Activated T-helper 17 cell treated with anti-CD3 and anti-CD28 coated beads, Interleukin-2, amount 50 U/mL, for 72 hours (primary cell): Measurements from ENCODE around the gene ERC1. TPM values are rescaled to one million over a fixed set of nuclear protein-coding genes. Genes with fewer than 3 reads are reported as not detected.
"Not testable (repeated sequence)": the region's sequence is repeated elsewhere in the genome, so short reads cannot be mapped to it uniquely, and the experiment has no call there.

Experiments used
- ATAC-seq: fragments of 150-1000 bp; cut with Tn5 transposase; replicated peaks from 2 replicates; pipeline ENCODE4 v1.10.0; 2021; ENCODE audit warnings: mild to moderate bottlenecking, moderate library complexity
- H3K27ac Mint-ChIP-seq: one replicate; pipeline ENCODE4 v1.8.0; 2022; ENCODE audit warnings: mixed read lengths
- H3K27me3 Mint-ChIP-seq: one replicate; pipeline ENCODE4 v1.8.0; 2022; ENCODE audit warnings: mixed read lengths
- H3K36me3 Mint-ChIP-seq: one replicate; pipeline ENCODE4 v1.8.0; 2022; ENCODE audit warnings: low read depth, mild to moderate bottlenecking, mixed read lengths
- H3K4me1 Mint-ChIP-seq: one replicate; pipeline ENCODE4 v1.8.0; 2022; ENCODE audit warnings: mixed read lengths
- H3K4me3 Mint-ChIP-seq: one replicate; pipeline ENCODE4 v1.8.0; 2022; ENCODE audit warnings: mild to moderate bottlenecking, mixed read lengths
- H3K9me3 Mint-ChIP-seq: one replicate; pipeline ENCODE4 v1.8.0; 2022; ENCODE audit warnings: mixed read lengths
- total RNA-seq, 2 donors: library from RNA; stranded (reverse); gene quantifications; one replicate each; pipeline ENCODE4 v1.2.3, GENCODE V29; 2022

ERC1 gene
- total RNA-seq, 2 donors from 2014 or later = 25.8 to 31.9 TPM

GRCh38 chr12:1094714-1095113, 103.7 kb downstream of the ERC1 start:
- H3K36me3 Mint-ChIP-seq = no peaks in the 10 kb centered on the region
- peaks cover 21% of the 10 kb centered on the region for H3K4me1 Mint-ChIP-seq
- no peaks in the 10 kb centered on the region for H3K27me3 Mint-ChIP-seq
- H3K9me3 Mint-ChIP-seq = no peaks in the 10 kb centered on the region
- peak; percentile 52 for ATAC-seq
- no peak overlapping the region for H3K4me3 Mint-ChIP-seq
- H3K27ac Mint-ChIP-seq = no peak overlapping the region

- peak; percentile 93 for ATAC-seq
- peaks cover 32% of the 10 kb centered on the region for H3K4me1 Mint-ChIP-seq
- no peaks in the 10 kb centered on the region for H3K36me3 Mint-ChIP-seq
- peak overlapping the region; percentile 84 for H3K27ac Mint-ChIP-seq
- H3K4me3 Mint-ChIP-seq = peak overlapping the region; percentile 44
- H3K27me3 Mint-ChIP-seq = no peaks in the 10 kb centered on the region
- H3K9me3 Mint-ChIP-seq = no peaks in the 10 kb centered on the region
These were observed 108.1 kb downstream of the ERC1 start for GRCh38 chr12:1099158-1099557.

- Mint-ChIP-seq H3K4me1 (peaks cover 30% of the 10 kb centered on the region), H3K4me3 (peak overlapping the region; percentile 44), H3K27ac (peak overlapping the region; percentile 84)
- H3K27me3 Mint-ChIP-seq, H3K9me3 Mint-ChIP-seq, H3K36me3 Mint-ChIP-seq: not testable (repeated sequence)
- ATAC-seq = peak; percentile 59
These were observed 108.6 kb downstream of the ERC1 start for GRCh38 chr12:1099618-1100017.

- ATAC-seq = no peak
- H3K27me3 Mint-ChIP-seq = no peaks in the 10 kb centered on the region
- H3K4me3 Mint-ChIP-seq = no peak overlapping the region
- no peaks in the 10 kb centered on the region for H3K9me3 Mint-ChIP-seq
- H3K36me3 Mint-ChIP-seq = no peaks in the 10 kb centered on the region
- H3K27ac Mint-ChIP-seq = no peak overlapping the region
- peaks cover 30% of the 10 kb centered on the region for H3K4me1 Mint-ChIP-seq
These were observed 111.1 kb downstream of the ERC1 start for GRCh38 chr12:1102115-1102514.

- H3K27ac Mint-ChIP-seq = peak overlapping the region; percentile 51
- no peaks in the 10 kb centered on the region for H3K27me3 Mint-ChIP-seq
- no peaks in the 10 kb centered on the region for H3K36me3 Mint-ChIP-seq
- ATAC-seq = no peak
- H3K4me3 Mint-ChIP-seq = no peak overlapping the region
- no peaks in the 10 kb centered on the region for H3K9me3 Mint-ChIP-seq
- peaks cover 32% of the 10 kb centered on the region for H3K4me1 Mint-ChIP-seq
These were observed 111.9 kb downstream of the ERC1 start for GRCh38 chr12:1102791-1103450.

GRCh38 chr12:1103632-1104031, 112.6 kb downstream of the ERC1 start:
- Mint-ChIP-seq H3K4me3 (no peak overlapping the region), H3K27ac (peak overlapping the region; percentile 51), H3K9me3 (no peaks in the 10 kb centered on the region), H3K4me1 (peaks cover 29% of the 10 kb centered on the region), H3K27me3 (no peaks in the 10 kb centered on the region), H3K36me3 (no peaks in the 10 kb centered on the region)
- ATAC-seq = no peak

- Mint-ChIP-seq H3K27me3 (no peaks in the 10 kb centered on the region), H3K4me3 (no peak overlapping the region), H3K9me3 (no peaks in the 10 kb centered on the region), H3K36me3 (no peaks in the 10 kb centered on the region), H3K27ac (no peak overlapping the region), H3K4me1 (peaks cover 24% of the 10 kb centered on the region)
- ATAC-seq = no peak
These were observed 113.2 kb downstream of the ERC1 start for GRCh38 chr12:1104088-1104800.

GRCh38 chr12:1107669-1108068, 116.6 kb downstream of the ERC1 start:
- Mint-ChIP-seq H3K27me3 (no peaks in the 10 kb centered on the region), H3K9me3 (no peaks in the 10 kb centered on the region), H3K4me3 (no peak overlapping the region), H3K36me3 (peaks cover 14% of the 10 kb centered on the region), H3K4me1 (peaks cover 18% of the 10 kb centered on the region), H3K27ac (no peak overlapping the region)
- no peak for ATAC-seq

GRCh38 chr12:1108276-1108675, 117.3 kb downstream of the ERC1 start:
- Mint-ChIP-seq H3K36me3 (peaks cover 14% of the 10 kb centered on the region), H3K27me3 (no peaks in the 10 kb centered on the region), H3K4me1 (peaks cover 13% of the 10 kb centered on the region), H3K9me3 (no peaks in the 10 kb centered on the region), H3K27ac (no peak overlapping the region), H3K4me3 (no peak overlapping the region)
- ATAC-seq = peak; percentile 78

GRCh38 chr12:1115484-1116231, 124.6 kb downstream of the ERC1 start:
- peaks cover 8% of the 10 kb centered on the region for H3K4me1 Mint-ChIP-seq
- peak; percentile 92 for ATAC-seq
- H3K9me3 Mint-ChIP-seq = no peaks in the 10 kb centered on the region
- H3K27me3 Mint-ChIP-seq = no peaks in the 10 kb centered on the region
- H3K4me3 Mint-ChIP-seq = peak overlapping the region; percentile 20
- H3K27ac Mint-ChIP-seq = peak overlapping the region; percentile 28
- peaks cover 19% of the 10 kb centered on the region for H3K36me3 Mint-ChIP-seq

GRCh38 chr12:1117371-1117770, 126.3 kb downstream of the ERC1 start:
- Mint-ChIP-seq H3K4me1 (peaks cover 8% of the 10 kb centered on the region), H3K4me3 (no peak overlapping the region), H3K9me3 (no peaks in the 10 kb centered on the region), H3K36me3 (peaks cover 5% of the 10 kb centered on the region), H3K27me3 (no peaks in the 10 kb centered on the region), H3K27ac (no peak overlapping the region)
- no peak for ATAC-seq

- ATAC-seq = no peak
- no peak overlapping the region for H3K27ac Mint-ChIP-seq
- no peak overlapping the region for H3K4me3 Mint-ChIP-seq
- peaks cover 5% of the 10 kb centered on the region for H3K36me3 Mint-ChIP-seq
- no peaks in the 10 kb centered on the region for H3K9me3 Mint-ChIP-seq
- no peaks in the 10 kb centered on the region for H3K27me3 Mint-ChIP-seq
- H3K4me1 Mint-ChIP-seq = peaks cover 15% of the 10 kb centered on the region
These were observed 127.0 kb downstream of the ERC1 start for GRCh38 chr12:1117970-1118563.

GRCh38 chr12:1122786-1123185, 131.8 kb downstream of the ERC1 start:
- Mint-ChIP-seq H3K4me3 (no peak overlapping the region), H3K9me3 (no peaks in the 10 kb centered on the region), H3K4me1 (peaks cover 15% of the 10 kb centered on the region), H3K27me3 (no peaks in the 10 kb centered on the region), H3K36me3 (no peaks in the 10 kb centered on the region), H3K27ac (no peak overlapping the region)
- peak; percentile 56 for ATAC-seq

GRCh38 chr12:1126091-1126490, 135.1 kb downstream of the ERC1 start:
- H3K4me3 Mint-ChIP-seq = no peak overlapping the region
- peak; percentile 95 for ATAC-seq
- H3K4me1 Mint-ChIP-seq = peaks cover 28% of the 10 kb centered on the region
- H3K27me3 Mint-ChIP-seq = no peaks in the 10 kb centered on the region
- no peak overlapping the region for H3K27ac Mint-ChIP-seq
- no peaks in the 10 kb centered on the region for H3K36me3 Mint-ChIP-seq
- no peaks in the 10 kb centered on the region for H3K9me3 Mint-ChIP-seq
